IMR-90 (cell line): ENCODE results near the gene TCEAL4. TPM values are rescaled to one million over a fixed set of nuclear protein-coding genes. Genes with fewer than 3 reads are reported as not detected.

Experiments used
- ATAC-seq: fragments of 200-7000 bp; cut with Tn5 transposase; 2 replicates; pipeline ENCODE4 v1.9.1; 2020; ENCODE audit warnings: low read depth, mild to moderate bottlenecking, moderate library complexity
- BruUV-seq: library from RNA; stranded (reverse); fragments of 400-500 nt; replicated peaks from 2 replicates; lab custom pipeline; 2021; lab: Mats Ljungman, UMichigan
- CTCF ChIA-PET: fragments of 300-600 bp; formaldehyde crosslinking; extraction: SDS; loops from one replicate; lab custom pipeline; 2021; ENCODE audit warnings: antibody characterized with exemption; lab: Yijun Ruan, JAX
- POLR2A ChIA-PET: fragments of 300-600 bp; sonication (Branson Sonifier 250); formaldehyde crosslinking; loops from one replicate; lab custom pipeline; 2022; ENCODE audit warnings: antibody characterized with exemption; ENCODE audit not compliant: unreplicated experiment; lab: Charles Lee
- DNase-seq: peaks from one replicate; pipeline ENCODE4 v3.0.0; 2013
- H2AFZ ChIP-seq: replicated peaks from 2 replicates; pipeline ENCODE3; 2013; ENCODE audit warnings: low read length, mild to moderate bottlenecking; ENCODE audit not compliant: poor library complexity
- H2AK5ac ChIP-seq: 2 replicates; pipeline ENCODE4 v1.6.1; 2013; ENCODE audit warnings: low read depth, low read length, inconsistent platforms
- H2AK9ac ChIP-seq: replicated peaks from 2 replicates; pipeline ENCODE3; 2013; ENCODE audit warnings: mild to moderate bottlenecking, low read depth, low read length, moderate library complexity; ENCODE audit not compliant: poor library complexity
- H2BK120ac ChIP-seq: 2 replicates; pipeline ENCODE4 v1.6.1; 2013; ENCODE audit warnings: low read depth, low read length, inconsistent platforms
- H2BK15ac ChIP-seq: 3 replicates; pipeline ENCODE4 v1.6.1; 2013; ENCODE audit warnings: low read depth, low read length, inconsistent platforms
- H2BK20ac ChIP-seq: 2 replicates; pipeline ENCODE4 v1.6.1; 2013; ENCODE audit warnings: low read depth, mild to moderate bottlenecking, inconsistent platforms, low read length, moderate library complexity
- H2BK5ac ChIP-seq: 2 replicates; pipeline ENCODE4 v1.6.1; 2013; ENCODE audit warnings: mild to moderate bottlenecking, low read depth, low read length, inconsistent platforms; ENCODE audit not compliant: poor library complexity, severe bottlenecking
- H3K14ac ChIP-seq: replicated peaks from 2 replicates; pipeline ENCODE4 v1.6.1; 2013; ENCODE audit warnings: low read depth, low read length, inconsistent platforms
- H3K18ac ChIP-seq: 2 replicates; pipeline ENCODE4 v1.6.1; 2013; ENCODE audit warnings: low read depth, low read length, control low read depth
- H3K23ac ChIP-seq: 2 replicates; pipeline ENCODE4 v1.6.1; 2013; ENCODE audit warnings: low read depth, low read length, inconsistent platforms
- H3K27ac ChIP-seq: 2 replicates; pipeline ENCODE4 v1.5.1; 2013; ENCODE audit warnings: mild to moderate bottlenecking, control low read depth, low read length; ENCODE audit not compliant: insufficient read depth
- H3K27me3 ChIP-seq: 2 replicates; pipeline ENCODE4 v1.6.1; 2013; ENCODE audit warnings: low read length; ENCODE audit not compliant: control insufficient read depth, insufficient read depth
- H3K36me3 ChIP-seq: 2 replicates; pipeline ENCODE4 v1.6.1; 2013; ENCODE audit warnings: low read length, mixed read lengths; ENCODE audit not compliant: control insufficient read depth, insufficient read depth
- H3K4ac ChIP-seq: 2 replicates; pipeline ENCODE4 v1.6.1; 2013; ENCODE audit warnings: low read depth, low read length, inconsistent platforms
- H3K4me1 ChIP-seq: 2 replicates; pipeline ENCODE4 v1.6.1; 2013; ENCODE audit warnings: low read length, mixed read lengths; ENCODE audit not compliant: control insufficient read depth, insufficient read depth
- H3K4me2 ChIP-seq: 2 replicates; pipeline ENCODE4 v1.6.1; 2013; ENCODE audit warnings: low read depth, mild to moderate bottlenecking, control low read depth, low read length, moderate library complexity
- H3K4me3 ChIP-seq: 2 replicates; pipeline ENCODE4 v1.5.1; 2013; ENCODE audit warnings: low read depth, mild to moderate bottlenecking, control low read depth, low read length, moderate library complexity; ENCODE audit not compliant: insufficient read depth
- H3K56ac ChIP-seq: 2 replicates; pipeline ENCODE4 v1.6.1; 2013; ENCODE audit warnings: low read length, inconsistent platforms; ENCODE audit not compliant: insufficient read depth; ENCODE audit errors: extremely low read depth
- H3K79me1 ChIP-seq, 2 experiments: 2 replicates each; pipeline ENCODE4 v1.6.1; 2013; ENCODE audit warnings: low read length in 2 of 2, inconsistent platforms in 1 of 2, low read depth in 1 of 2
- H3K9ac ChIP-seq: 2 replicates; pipeline ENCODE4 v1.6.1; 2013; ENCODE audit warnings: low read depth, low read length, control low read depth
- H3K9me1 ChIP-seq: 2 replicates; pipeline ENCODE4 v1.6.1; 2013; ENCODE audit warnings: low read length, inconsistent platforms; ENCODE audit not compliant: insufficient read depth
- H3K9me3 ChIP-seq: 2 replicates; pipeline ENCODE4 v1.6.1; 2013; ENCODE audit warnings: low read length; ENCODE audit not compliant: control insufficient read depth, insufficient read depth
- H4K20me1 ChIP-seq: 2 replicates; pipeline ENCODE4 v1.6.1; 2013; ENCODE audit warnings: low read length, inconsistent platforms; ENCODE audit not compliant: insufficient read depth
- H4K5ac ChIP-seq: 2 replicates; pipeline ENCODE4 v1.6.1; 2013; ENCODE audit warnings: mild to moderate bottlenecking, low read depth, low read length, control low read depth
- H4K8ac ChIP-seq, 2 experiments: 2 replicates each; pipeline ENCODE4 v1.6.1; 2013; ENCODE audit warnings: low read depth in 2 of 2, low read length in 2 of 2, control low read depth in 1 of 2, inconsistent platforms in 1 of 2
- H4K91ac ChIP-seq: 2 replicates; pipeline ENCODE4 v1.6.1; 2013; ENCODE audit warnings: low read depth, low read length, inconsistent platforms; ENCODE audit not compliant: insufficient read depth
- BHLHE40 ChIP-seq: fragments of 150-350 bp; IDR thresholded peaks from 2 replicates; pipeline ENCODE4 v1.6.1; 2016; ENCODE audit warnings: mild to moderate bottlenecking, low read depth, low read length
- CEBPB ChIP-seq: IDR thresholded peaks from 2 replicates; pipeline ENCODE4 v1.6.1; 2012; ENCODE audit warnings: low read depth, low read length, improper control_type of control experiment
- CHD1 ChIP-seq: IDR thresholded peaks from 2 replicates; pipeline ENCODE4 v1.6.1; 2012; ENCODE audit warnings: low read depth, low read length, improper control_type of control experiment
- FOS ChIP-seq: fragments of 150-350 bp; IDR thresholded peaks from 2 replicates; pipeline ENCODE4 v1.6.1; 2016; ENCODE audit warnings: low read depth, low read length
- MAFK ChIP-seq: IDR thresholded peaks from 2 replicates; pipeline ENCODE4 v1.6.1; 2012; ENCODE audit warnings: low read depth, low read length, improper control_type of control experiment
- MAZ ChIP-seq: IDR thresholded peaks from 2 replicates; pipeline ENCODE4 v1.6.1; 2012; ENCODE audit warnings: low read depth, mild to moderate bottlenecking, low read length, improper control_type of control experiment, moderate library complexity, borderline replicate concordance
- MXI1 ChIP-seq: IDR thresholded peaks from 2 replicates; pipeline ENCODE4 v1.6.1; 2012; ENCODE audit warnings: low read depth, mild to moderate bottlenecking, low read length, moderate library complexity, borderline replicate concordance
- NFE2L2 ChIP-seq: fragments of 150-350 bp; IDR thresholded peaks from 2 replicates; pipeline ENCODE4 v1.6.1; 2016; ENCODE audit warnings: low read depth, mild to moderate bottlenecking, low read length
- RAD21 ChIP-seq: IDR thresholded peaks from 2 replicates; pipeline ENCODE4 v1.6.1; 2012; ENCODE audit warnings: low read length, improper control_type of control experiment
- RCOR1 ChIP-seq: IDR thresholded peaks from 2 replicates; pipeline ENCODE4 v1.6.1; 2012; ENCODE audit warnings: mild to moderate bottlenecking, low read length, improper control_type of control experiment; ENCODE audit not compliant: insufficient replicate concordance
- SMC3 ChIP-seq: fragments of 150-350 bp; IDR thresholded peaks from 2 replicates; pipeline ENCODE4 v1.6.1; 2016; ENCODE audit warnings: low read depth, mild to moderate bottlenecking, antibody characterized with exemption, low read length, moderate library complexity
- WGBS, 2 experiments: methylation state at CpG; one replicate each; pipeline versions ENCODE4 v1.1.5 to v1.1.7; 2013; ENCODE audit warnings: missing lambda C conversion rate in 2 of 2; ENCODE audit not compliant: insufficient read length in 1 of 2; ENCODE audit errors: extremely low coverage in 2 of 2; 5-methylcytosine and 5-hydroxymethylcytosine counted together
- dilution Hi-C: fragments of 300-500 bp; cut with HindIII; formaldehyde crosslinking; loops from one replicate; pipeline ENCODE4 v1.14.3; 2018; ENCODE audit warnings: low sequenced_read_pairs; ENCODE audit not compliant: unreplicated experiment
- in situ Hi-C: fragments of 300-500 bp; cut with MboI; formaldehyde crosslinking; loops from 3 replicates; pipeline ENCODE4 v1.14.3; 2019; ENCODE audit warnings: low sequenced_read_pairs, inconsistent platforms, mixed read lengths
- intact Hi-C: fragments of 100-400 bp; cut with micrococcal nuclease; formaldehyde crosslinking; loops from 2 replicates; pipeline ENCODE4 v1.10.0; 2022
- polyA plus RNA-seq, 3 experiments: library from polyadenylated mRNA; depleted of rRNA; stranded (reverse); fragments of >200 nt; gene quantifications; 2 replicates each; pipeline ENCODE4 v1.2.3, GENCODE V29; 2012; ENCODE audit warnings: low replicate concordance in 1 of 3
- total RNA-seq: library from RNA; depleted of rRNA; stranded (reverse); fragments of >200 nt; gene quantifications from 2 replicates; pipeline ENCODE4 v1.2.3, GENCODE V29; 2012
- TF ChIP-seq, protein P1 (sequence below): fragments of 150-350 bp; IDR thresholded peaks from 2 replicates; pipeline ENCODE4 v1.6.1; 2017; ENCODE audit warnings: mild to moderate bottlenecking, antibody characterized with exemption, low read length, low read depth
- TF ChIP-seq, protein P2 (sequence below): fragments of 150-350 bp; IDR thresholded peaks from 2 replicates; pipeline ENCODE4 v1.6.1; 2016; ENCODE audit warnings: low read depth, mild to moderate bottlenecking, low read length, moderate library complexity, borderline replicate concordance

TCEAL4 gene
- total and polyA plus RNA-seq, 2 of the 4 experiments (the other 2 are of a cell fraction), result 11.1 to 31.9 TPM

DNA sequence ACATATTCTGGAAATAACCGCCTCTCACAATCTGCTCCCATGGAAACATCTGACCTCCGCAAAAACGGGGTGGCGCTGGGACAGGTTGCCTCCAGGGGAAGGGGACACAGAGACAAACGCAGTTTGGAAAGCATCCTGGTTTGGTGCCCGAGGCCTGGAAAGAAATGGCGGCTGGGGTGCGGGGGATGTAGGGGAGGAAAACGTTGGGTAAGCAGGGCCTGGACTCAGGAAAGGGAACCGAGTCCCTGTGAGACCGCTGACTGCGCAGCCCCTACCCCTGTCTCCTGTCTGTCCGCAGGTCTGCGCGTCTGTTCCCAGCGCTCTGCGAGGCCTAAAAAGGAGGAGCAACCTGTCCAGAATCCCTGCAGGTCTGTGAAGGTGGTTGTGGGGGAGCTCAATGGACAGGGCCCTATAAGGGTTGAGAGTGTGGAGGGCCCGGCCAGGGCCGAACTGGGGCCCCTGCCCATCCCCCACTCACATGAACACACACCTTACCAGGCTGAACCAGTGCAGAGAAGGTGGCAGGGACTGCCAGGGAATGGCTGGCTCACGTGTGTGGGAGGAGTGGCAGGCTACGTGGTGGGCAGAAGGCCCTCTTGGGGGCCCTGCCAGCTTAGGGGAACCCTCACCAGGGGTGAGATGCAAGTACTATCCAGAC lies 23.1 kb downstream of the TCEAL4 start (continued):
- TF ChIP-seq MAZ, result no peak

DNA sequence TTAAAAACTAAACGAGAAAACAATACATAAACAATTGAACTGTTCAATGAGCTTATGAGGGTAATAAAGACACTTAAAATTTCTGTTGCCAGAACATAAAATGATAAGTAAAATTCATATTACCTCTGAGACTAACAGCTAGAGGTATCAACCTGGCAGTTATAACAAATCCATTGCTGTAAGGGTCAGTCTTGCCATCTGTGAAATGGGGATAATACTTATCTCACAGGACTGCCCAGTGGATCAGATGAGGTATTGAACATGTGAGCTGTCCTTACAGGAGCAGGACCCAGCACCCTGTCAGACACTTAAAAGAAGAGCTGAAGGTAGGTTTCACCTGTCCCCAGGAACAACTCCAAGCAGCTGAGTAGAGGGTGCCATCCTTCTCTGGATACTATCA lies 25.0 kb downstream of the TCEAL4 start:
- intact Hi-C loops (no loop called here), in situ Hi-C loops (no loop called here), dilution Hi-C loops (no loop called here)
- DNase-seq, result no peak
- Histone ChIP-seq H4K91ac (no peak overlapping the region), H3K27me3 (no peaks in the 10 kb centered on the region), H3K9me3 (no peaks in the 10 kb centered on the region), H2AK5ac (no peak overlapping the region), H2BK15ac (no peak overlapping the region), H2AFZ (no peak overlapping the region), H3K27ac (no peak overlapping the region), H3K9ac (no peak overlapping the region), H3K23ac (no peak overlapping the region), H3K79me1 (peaks cover 3 to 32% of the 10 kb centered on the region in 2 experiments; a peak in 2 of 4 replicates), H2BK20ac (no peak overlapping the region), H3K18ac (no peak overlapping the region), H3K4me2 (no peak overlapping the region), H3K9me1 (no peaks in the 10 kb centered on the region), H3K4ac (no peak overlapping the region), H3K4me1 (peaks cover 4% of the 10 kb centered on the region; the same call in 1 of the 2 replicates), H4K8ac (no peak overlapping the region), H3K36me3 (peaks cover 7% of the 10 kb centered on the region), H3K56ac (no peak overlapping the region), H3K4me3 (no peak overlapping the region), H2AK9ac (no peak overlapping the region), H2BK5ac (no peak overlapping the region), H4K20me1 (no peaks in the 10 kb centered on the region), H4K5ac (no peak overlapping the region), H2BK120ac (no peak overlapping the region), H3K14ac (no peak overlapping the region)
- POLR2A ChIA-PET, result no interaction called here
- ATAC-seq, result no peak
- TF ChIP-seq SMC3 (no peak), RAD21 (no peak), FOS (no peak), CEBPB (no peak), CHD1 (no peak), MAZ (no peak), RCOR1 (no peak), NFE2L2 (no peak), MXI1 (no peak), BHLHE40 (no peak), MAFK (no peak)
- TF ChIP-seq, protein P1, sequence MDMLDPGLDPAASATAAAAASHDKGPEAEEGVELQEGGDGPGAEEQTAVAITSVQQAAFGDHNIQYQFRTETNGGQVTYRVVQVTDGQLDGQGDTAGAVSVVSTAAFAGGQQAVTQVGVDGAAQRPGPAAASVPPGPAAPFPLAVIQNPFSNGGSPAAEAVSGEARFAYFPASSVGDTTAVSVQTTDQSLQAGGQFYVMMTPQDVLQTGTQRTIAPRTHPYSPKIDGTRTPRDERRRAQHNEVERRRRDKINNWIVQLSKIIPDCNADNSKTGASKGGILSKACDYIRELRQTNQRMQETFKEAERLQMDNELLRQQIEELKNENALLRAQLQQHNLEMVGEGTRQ, result no peak
- TF ChIP-seq, protein P2, sequence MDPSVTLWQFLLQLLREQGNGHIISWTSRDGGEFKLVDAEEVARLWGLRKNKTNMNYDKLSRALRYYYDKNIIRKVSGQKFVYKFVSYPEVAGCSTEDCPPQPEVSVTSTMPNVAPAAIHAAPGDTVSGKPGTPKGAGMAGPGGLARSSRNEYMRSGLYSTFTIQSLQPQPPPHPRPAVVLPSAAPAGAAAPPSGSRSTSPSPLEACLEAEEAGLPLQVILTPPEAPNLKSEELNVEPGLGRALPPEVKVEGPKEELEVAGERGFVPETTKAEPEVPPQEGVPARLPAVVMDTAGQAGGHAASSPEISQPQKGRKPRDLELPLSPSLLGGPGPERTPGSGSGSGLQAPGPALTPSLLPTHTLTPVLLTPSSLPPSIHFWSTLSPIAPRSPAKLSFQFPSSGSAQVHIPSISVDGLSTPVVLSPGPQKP, result no peak
- WGBS, 2 experiments, result no CpG with 5 or more reads among the region's 1 CpG
- no TSS peak for BruUV-seq
- CTCF ChIA-PET, result no interaction called here
